NT2/D1 (cell line): Measurements from ENCODE around the gene SCP2D1.

Experiments
- DNase-seq: peaks from one replicate; pipeline ENCODE4 v3.0.0-alpha.2; 2011; ENCODE audit warnings: low read depth, low spot score
- H3K27me3 ChIP-seq: 2 replicates; pipeline ENCODE4 v1.6.0; 2011; ENCODE audit warnings: mild to moderate bottlenecking; ENCODE audit not compliant: insufficient read length, insufficient read depth
- H3K36me3 ChIP-seq: 2 replicates; pipeline ENCODE4 v1.6.1; 2011; ENCODE audit warnings: mild to moderate bottlenecking, low read length, mixed read lengths; ENCODE audit not compliant: insufficient read depth, insufficient read length
- H3K4me1 ChIP-seq: 2 replicates; pipeline ENCODE4 v1.5.1; 2011; ENCODE audit not compliant: insufficient read depth, insufficient read length
- H3K4me3 ChIP-seq: 2 replicates; pipeline ENCODE4 v1.5.1; 2011; ENCODE audit warnings: low read depth; ENCODE audit not compliant: insufficient read length
- H3K9ac ChIP-seq: 2 replicates; pipeline ENCODE4 v1.6.0; 2011; ENCODE audit warnings: low read depth; ENCODE audit not compliant: insufficient read length
- H3K9me3 ChIP-seq: 2 replicates; pipeline ENCODE4 v1.5.1; 2011; ENCODE audit warnings: mild to moderate bottlenecking, low read length; ENCODE audit not compliant: insufficient read depth
- SUZ12 ChIP-seq: IDR thresholded peaks from 2 replicates; pipeline ENCODE4 v1.6.1; 2011; ENCODE audit not compliant: insufficient read length, insufficient read depth; ENCODE audit errors: extremely low read depth
- YY1 ChIP-seq: IDR thresholded peaks from 2 replicates; pipeline ENCODE4 v1.6.1; 2011; ENCODE audit not compliant: insufficient read length, insufficient read depth
- ZNF274 ChIP-seq: IDR thresholded peaks from 2 replicates; pipeline ENCODE4 v1.6.1; 2011; ENCODE audit warnings: mild to moderate bottlenecking, low read depth, low read length

Gene SCP2D1

GRCh38 chr20:18813483-18813882 is at the start of gene SCP2D1:
Gene SCP2D1 (plus strand): TSS chr20:18813783. CDS start chr20:18813816, 33 bp downstream.
- DNase-seq = no peak
- TF ChIP-seq SUZ12 = no peak
- TF ChIP-seq YY1 = no peak
- TF ChIP-seq ZNF274 = no peak
- no peaks in the 10 kb centered on the region for H3K27me3 ChIP-seq

GRCh38 chr20:18767676-18768075 is 45.9 kb upstream of the SCP2D1 start:
- TF ChIP-seq YY1 (no peak), ZNF274 (no peak), SUZ12 (no peak)
- Histone ChIP-seq H3K27me3 (no peaks in the 10 kb centered on the region), H3K9me3 (no peaks in the 10 kb centered on the region), H3K9ac (no peak overlapping the region), H3K4me3 (no peak overlapping the region), H3K4me1 (no peaks in the 10 kb centered on the region), H3K36me3 (peaks cover 3% of the 10 kb centered on the region)
- no peak for DNase-seq

More at GRCh38 chr20:18813483-18813882, at the start of gene SCP2D1:
- Histone ChIP-seq H3K4me1 (no peaks in the 10 kb centered on the region), H3K9me3 (no peaks in the 10 kb centered on the region), H3K36me3 (no peaks in the 10 kb centered on the region), H3K9ac (no peak within 1 kb of the TSS), H3K4me3 (no peak within 1 kb of the TSS)

GRCh38 chr20:18773566-18773965 is 40.0 kb upstream of the SCP2D1 start:
- no peak overlapping the region for H3K9ac ChIP-seq
- no peaks in the 10 kb centered on the region for H3K36me3 ChIP-seq
- TF ChIP-seq SUZ12 (no peak), ZNF274 (no peak), YY1 (no peak)
- no peaks in the 10 kb centered on the region for H3K4me1 ChIP-seq
- H3K4me3 ChIP-seq = no peak overlapping the region
- DNase-seq = no peak
- H3K27me3 ChIP-seq = no peaks in the 10 kb centered on the region
- no peaks in the 10 kb centered on the region for H3K9me3 ChIP-seq

GRCh38 chr20:18774207-18774606 is 39.4 kb upstream of the SCP2D1 start:
- no peaks in the 10 kb centered on the region for H3K27me3 ChIP-seq
- H3K4me3 ChIP-seq = no peak overlapping the region
- no peak overlapping the region for H3K9ac ChIP-seq
- H3K36me3 ChIP-seq = no peaks in the 10 kb centered on the region
- H3K9me3 ChIP-seq = no peaks in the 10 kb centered on the region
- DNase-seq = no peak
- TF ChIP-seq SUZ12 (no peak), ZNF274 (no peak), YY1 (no peak)
- H3K4me1 ChIP-seq = no peaks in the 10 kb centered on the region

- DNase-seq = no peak
Observed at GRCh38 chr20:18775633-18776032, 38.0 kb upstream of the SCP2D1 start.

GRCh38 chr20:18778690-18779392 is 34.7 kb upstream of the SCP2D1 start:
- TF ChIP-seq YY1 = no peak
- no peak for TF ChIP-seq SUZ12
- TF ChIP-seq ZNF274 = no peak

More at GRCh38 chr20:18775633-18776032, 38.0 kb upstream of the SCP2D1 start:
- no peaks in the 10 kb centered on the region for H3K4me1 ChIP-seq
- H3K9ac ChIP-seq = no peak overlapping the region
- no peaks in the 10 kb centered on the region for H3K9me3 ChIP-seq
- TF ChIP-seq YY1 (no peak), SUZ12 (no peak), ZNF274 (no peak)
- H3K4me3 ChIP-seq = no peak overlapping the region
- H3K27me3 ChIP-seq = no peaks in the 10 kb centered on the region
- H3K36me3 ChIP-seq = no peaks in the 10 kb centered on the region

GRCh38 chr20:18780385-18781130 is 33.0 kb upstream of the SCP2D1 start:
- TF ChIP-seq ZNF274 = no peak
- no peak for TF ChIP-seq SUZ12
- no peak for TF ChIP-seq YY1
- no peak overlapping the region for H3K4me3 ChIP-seq

More at GRCh38 chr20:18778690-18779392, 34.7 kb upstream of the SCP2D1 start:
- no peaks in the 10 kb centered on the region for H3K27me3 ChIP-seq
- H3K36me3 ChIP-seq = no peaks in the 10 kb centered on the region
- no peak overlapping the region for H3K9ac ChIP-seq
- H3K4me3 ChIP-seq = no peak overlapping the region
- no peak for DNase-seq
- no peaks in the 10 kb centered on the region for H3K9me3 ChIP-seq
- H3K4me1 ChIP-seq = no peaks in the 10 kb centered on the region

More at GRCh38 chr20:18780385-18781130, 33.0 kb upstream of the SCP2D1 start:
- Histone ChIP-seq H3K36me3 (no peaks in the 10 kb centered on the region), H3K4me1 (no peaks in the 10 kb centered on the region), H3K9ac (no peak overlapping the region), H3K27me3 (no peaks in the 10 kb centered on the region), H3K9me3 (no peaks in the 10 kb centered on the region)
- DNase-seq = no peak
